ENCODE results near the gene TENT4A.
"Not testable (repeated sequence)": the region's sequence is repeated elsewhere in the genome, so short reads cannot be mapped to it uniquely, and the experiment has no call there.

Gene TENT4A

GRCh38 chr5:6773342-6774035 is 60.3 kb downstream of the TENT4A start:
- no peak for DNase-seq (ENCODE audit: low spot score)

- not testable (repeated sequence) for DNase-seq (ENCODE audit: low spot score)
These were observed 61.0 kb downstream of the TENT4A start for GRCh38 chr5:6774207-6774606.

- no peak for DNase-seq (ENCODE audit: low spot score)
These were observed 61.5 kb downstream of the TENT4A start for GRCh38 chr5:6774721-6775204.

GRCh38 chr5:6775571-6775970 is 62.3 kb downstream of the TENT4A start:
- peak; percentile 41 for DNase-seq (ENCODE audit: low spot score)

- no peak for DNase-seq (ENCODE audit: low spot score)
These were observed 67.7 kb downstream of the TENT4A start for GRCh38 chr5:6780802-6781391.

- no peak for DNase-seq (ENCODE audit: low spot score)
These were observed 68.5 kb downstream of the TENT4A start for GRCh38 chr5:6781716-6782115.

- DNase-seq (ENCODE audit: low spot score): no peak
These were observed 70.6 kb downstream of the TENT4A start for GRCh38 chr5:6783787-6784186.

GRCh38 chr5:6784481-6784880 is 71.2 kb downstream of the TENT4A start:
- no peak for DNase-seq (ENCODE audit: low spot score)

GRCh38 chr5:6785161-6785860 is 72.1 kb downstream of the TENT4A start:
- DNase-seq (ENCODE audit: low spot score): no peak

- no peak for DNase-seq (ENCODE audit: low spot score)
These were observed 72.6 kb downstream of the TENT4A start for GRCh38 chr5:6785861-6786180.

GRCh38 chr5:6786786-6787495 is 73.7 kb downstream of the TENT4A start:
- no peak for DNase-seq (ENCODE audit: low spot score)

- no peak for DNase-seq (ENCODE audit: low spot score)
These were observed 74.7 kb downstream of the TENT4A start for GRCh38 chr5:6787941-6788340.

GRCh38 chr5:6788439-6788838 is 75.2 kb downstream of the TENT4A start:
- no peak for DNase-seq (ENCODE audit: low spot score)

GRCh38 chr5:6788956-6789649 is 75.9 kb downstream of the TENT4A start:
- DNase-seq (ENCODE audit: low spot score): no peak

GRCh38 chr5:6790346-6790865 is 77.2 kb downstream of the TENT4A start:
- DNase-seq (ENCODE audit: low spot score): no peak

GRCh38 chr5:6791031-6791430 is 77.8 kb downstream of the TENT4A start:
- DNase-seq (ENCODE audit: low spot score): no peak

GRCh38 chr5:6792376-6792775 is 79.1 kb downstream of the TENT4A start:
- no peak for DNase-seq (ENCODE audit: low spot score)

GRCh38 chr5:6792911-6793471 is 79.8 kb downstream of the TENT4A start:
- DNase-seq (ENCODE audit: low spot score): no peak

GRCh38 chr5:6801236-6801635 is 88.0 kb downstream of the TENT4A start:
- DNase-seq (ENCODE audit: low spot score): no peak

GRCh38 chr5:6803981-6804550 is 90.8 kb downstream of the TENT4A start:
- no peak for DNase-seq (ENCODE audit: low spot score)

All from kidney capillary endothelial cell (primary cell).